Measurements from ENCODE around the gene VCL. TPM values are rescaled to one million over a fixed set of nuclear protein-coding genes. Genes with fewer than 3 reads are reported as not detected.
"Not testable (repeated sequence)": the region's sequence is repeated elsewhere in the genome, so short reads cannot be mapped to it uniquely, and the experiment has no call there.

Gene VCL
- total RNA-seq, 1 donor from 2014 or later: 26.8 TPM

DNA sequence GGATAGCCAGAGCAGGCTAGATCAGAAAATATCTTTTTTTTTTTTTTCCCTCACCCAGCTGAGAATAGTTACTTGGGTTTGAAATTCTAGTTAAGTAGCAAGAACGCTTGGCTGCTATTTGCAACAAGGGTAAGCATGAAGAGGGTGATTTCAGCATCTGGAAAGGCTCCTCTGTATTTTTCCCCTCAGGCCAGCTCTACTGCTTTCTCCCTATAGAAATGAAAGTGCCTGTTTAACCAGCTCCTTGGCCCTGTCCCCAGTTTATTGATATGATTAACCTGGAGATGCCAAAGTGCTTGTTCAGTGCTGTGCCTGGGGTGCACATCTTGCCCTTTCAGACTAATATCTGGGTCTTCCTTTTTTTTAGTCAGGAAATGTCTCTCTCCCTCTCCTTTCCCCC lies 115.6 kb downstream of the VCL start:
- Mint-ChIP-seq H3K27me3 (no peaks in the 10 kb centered on the region), H3K4me3 (no peak overlapping the region), H3K27ac (no peak overlapping the region), H3K36me3 (ENCODE audit: low read depth) (peaks cover 69% of the 10 kb centered on the region), H3K4me1 (peaks cover 18% of the 10 kb centered on the region), H3K9me3 (no peaks in the 10 kb centered on the region)
- intact Hi-C loops (cut with micrococcal nuclease): no loop called here
- DNase-seq: no peak

DNA sequence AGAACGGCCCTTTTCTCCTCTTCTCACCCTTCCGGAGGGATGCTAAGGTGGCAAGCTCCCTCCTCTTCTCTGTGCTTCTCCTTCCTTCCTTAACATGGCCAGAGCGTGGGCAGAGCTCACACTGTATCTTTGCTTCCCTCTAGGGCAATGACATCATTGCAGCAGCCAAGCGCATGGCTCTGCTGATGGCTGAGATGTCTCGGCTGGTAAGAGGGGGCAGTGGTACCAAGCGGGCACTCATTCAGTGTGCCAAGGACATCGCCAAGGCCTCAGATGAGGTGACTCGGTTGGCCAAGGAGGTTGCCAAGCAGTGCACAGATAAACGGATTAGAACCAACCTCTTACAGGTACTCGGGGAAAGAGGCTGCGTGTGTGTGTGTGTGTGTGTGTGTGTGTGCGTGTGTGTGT lies 116.1 kb downstream of the VCL start:
- DNase-seq: no peak
- Mint-ChIP-seq H3K36me3 (ENCODE audit: low read depth) (peaks cover 72% of the 10 kb centered on the region), H3K4me3 (no peak overlapping the region), H3K9me3 (no peaks in the 10 kb centered on the region), H3K27me3 (no peaks in the 10 kb centered on the region), H3K4me1 (peaks cover 19% of the 10 kb centered on the region), H3K27ac (no peak overlapping the region)
- intact Hi-C loops (cut with micrococcal nuclease): no loop called here

DNA sequence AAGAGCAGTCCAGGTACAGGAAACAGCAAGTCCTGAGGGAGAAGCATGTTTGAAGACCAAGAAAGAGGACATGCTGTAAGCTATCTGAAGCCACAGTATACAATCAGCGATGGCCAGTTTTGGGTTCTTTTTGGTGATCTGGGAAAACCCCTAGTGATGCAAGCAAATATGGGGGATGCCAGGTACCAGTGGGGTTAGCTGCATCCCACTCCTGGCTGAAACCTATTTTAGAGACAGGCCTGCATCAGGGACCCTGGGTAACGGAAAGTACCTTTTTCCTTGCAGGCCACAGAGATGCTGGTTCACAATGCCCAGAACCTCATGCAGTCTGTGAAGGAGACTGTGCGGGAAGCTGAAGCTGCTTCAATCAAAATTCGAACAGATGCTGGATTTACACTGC lies 119.8 kb downstream of the VCL start:
- peak overlapping the region; percentile 72 for H3K27ac Mint-ChIP-seq
- DNase-seq: no peak
- no peak overlapping the region for H3K4me3 Mint-ChIP-seq
- no peaks in the 10 kb centered on the region for H3K27me3 Mint-ChIP-seq
- H3K36me3 Mint-ChIP-seq (ENCODE audit: low read depth): peaks cover 78% of the 10 kb centered on the region
- intact Hi-C loops (cut with micrococcal nuclease): no loop called here
- H3K4me1 Mint-ChIP-seq: peaks cover 17% of the 10 kb centered on the region
- H3K9me3 Mint-ChIP-seq: no peaks in the 10 kb centered on the region

DNA sequence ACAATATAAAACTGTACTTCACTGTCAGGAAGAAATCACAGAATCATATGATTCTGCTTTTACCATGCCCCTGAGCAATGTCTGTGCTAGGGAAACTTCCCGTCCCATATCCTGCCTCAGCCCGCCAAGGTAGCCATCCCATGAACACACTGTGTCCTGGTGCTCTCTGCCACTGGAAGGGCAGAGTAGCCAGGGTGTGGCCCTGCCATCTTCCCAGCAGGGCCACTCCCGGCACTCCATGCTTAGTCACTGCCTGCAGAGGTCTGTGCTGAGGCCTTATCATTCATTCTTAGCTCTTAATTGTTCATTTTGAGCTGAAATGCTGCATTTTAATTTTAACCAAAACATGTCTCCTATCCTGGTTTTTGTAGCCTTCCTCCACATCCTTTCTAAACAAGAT lies 120.9 kb downstream of the VCL start:
- Mint-ChIP-seq H3K4me1 (peaks cover 19% of the 10 kb centered on the region), H3K4me3 (no peak overlapping the region), H3K27me3 (no peaks in the 10 kb centered on the region), H3K36me3 (ENCODE audit: low read depth) (peaks cover 79% of the 10 kb centered on the region), H3K9me3 (no peaks in the 10 kb centered on the region), H3K27ac (peak overlapping the region; percentile 75)
- no peak for DNase-seq
- intact Hi-C loops (cut with micrococcal nuclease): no loop called here

DNA sequence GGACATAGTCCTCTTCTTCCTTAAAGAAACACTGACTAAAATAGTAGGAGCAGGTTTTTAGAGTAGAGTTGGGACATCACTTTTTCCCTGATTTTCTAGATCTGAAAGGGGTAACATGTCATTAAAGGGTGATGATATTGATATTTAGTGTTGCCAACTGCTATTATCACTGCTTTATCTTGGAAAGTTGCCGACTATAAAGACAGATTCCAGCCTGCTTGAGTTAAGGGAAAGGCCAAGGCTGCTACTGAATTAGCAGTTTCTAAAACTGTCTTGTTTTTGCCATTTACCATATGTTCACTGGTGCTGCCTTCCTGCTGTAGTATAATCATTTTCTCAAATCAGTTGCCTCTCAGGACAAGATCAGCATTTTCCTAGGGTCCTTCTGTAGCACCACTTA lies 123.0 kb downstream of the VCL start:
- H3K9me3 Mint-ChIP-seq: no peaks in the 10 kb centered on the region
- peaks cover 17% of the 10 kb centered on the region for H3K4me1 Mint-ChIP-seq
- H3K27ac Mint-ChIP-seq: no peak overlapping the region
- peaks cover 75% of the 10 kb centered on the region for H3K36me3 Mint-ChIP-seq (ENCODE audit: low read depth)
- DNase-seq: no peak
- intact Hi-C loops (cut with micrococcal nuclease): no loop called here
- H3K4me3 Mint-ChIP-seq: no peak overlapping the region
- H3K27me3 Mint-ChIP-seq: no peaks in the 10 kb centered on the region

DNA sequence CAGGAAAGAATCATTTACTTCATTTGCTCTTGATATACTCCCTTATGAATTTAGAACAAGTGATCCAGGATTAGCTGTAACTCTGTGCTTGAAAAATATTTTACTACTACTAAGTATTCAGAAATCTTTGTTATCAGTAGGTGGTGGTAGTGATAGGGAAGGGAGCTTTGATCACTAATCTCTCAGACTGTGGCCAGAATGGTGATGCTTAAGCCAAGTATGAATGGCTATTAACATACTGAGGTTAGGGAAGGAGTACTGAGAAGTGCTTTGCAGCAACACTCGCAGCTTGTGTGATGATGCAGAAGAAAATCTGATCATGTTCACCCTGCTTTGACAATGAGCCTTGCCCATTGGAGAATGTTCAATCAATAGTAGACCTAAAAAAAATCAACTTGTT lies 123.5 kb downstream of the VCL start:
- no peaks in the 10 kb centered on the region for H3K9me3 Mint-ChIP-seq

DNA sequence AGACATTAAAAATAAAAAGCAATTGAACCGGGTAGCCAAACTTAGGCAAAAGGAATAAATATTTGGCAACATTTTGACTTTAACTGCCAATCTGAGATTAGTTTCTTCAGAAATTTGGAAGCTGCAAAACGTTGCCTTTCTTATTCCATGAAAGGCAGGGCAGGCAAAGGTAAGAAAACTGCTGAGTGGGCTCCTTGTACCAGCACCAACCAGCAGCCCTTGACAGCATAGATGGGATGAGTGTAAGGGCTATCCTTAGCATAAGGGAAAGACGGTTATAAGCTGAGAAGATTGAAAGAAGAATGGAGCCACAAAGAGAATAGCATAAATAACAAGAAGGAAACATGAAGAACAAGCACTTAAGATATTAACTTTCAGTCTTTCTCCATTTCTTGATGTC lies 124.1 kb downstream of the VCL start:
- H3K4me3 Mint-ChIP-seq: no peak overlapping the region
- intact Hi-C loops (cut with micrococcal nuclease): no loop called here
- no peak for DNase-seq
- H3K4me1 Mint-ChIP-seq: peaks cover 15% of the 10 kb centered on the region
- H3K27ac Mint-ChIP-seq: peak overlapping the region; percentile 60
- peaks cover 72% of the 10 kb centered on the region for H3K36me3 Mint-ChIP-seq (ENCODE audit: low read depth)
- no peaks in the 10 kb centered on the region for H3K9me3 Mint-ChIP-seq
- no peaks in the 10 kb centered on the region for H3K27me3 Mint-ChIP-seq

More for the DNA sequence above, 123.5 kb downstream of the VCL start:
- intact Hi-C loops (cut with micrococcal nuclease): no loop called here
- DNase-seq: no peak
- H3K36me3 Mint-ChIP-seq (ENCODE audit: low read depth): peaks cover 75% of the 10 kb centered on the region
- H3K27me3 Mint-ChIP-seq: no peaks in the 10 kb centered on the region
- H3K4me3 Mint-ChIP-seq: no peak overlapping the region
- peaks cover 15% of the 10 kb centered on the region for H3K4me1 Mint-ChIP-seq
- H3K27ac Mint-ChIP-seq: no peak overlapping the region

DNA sequence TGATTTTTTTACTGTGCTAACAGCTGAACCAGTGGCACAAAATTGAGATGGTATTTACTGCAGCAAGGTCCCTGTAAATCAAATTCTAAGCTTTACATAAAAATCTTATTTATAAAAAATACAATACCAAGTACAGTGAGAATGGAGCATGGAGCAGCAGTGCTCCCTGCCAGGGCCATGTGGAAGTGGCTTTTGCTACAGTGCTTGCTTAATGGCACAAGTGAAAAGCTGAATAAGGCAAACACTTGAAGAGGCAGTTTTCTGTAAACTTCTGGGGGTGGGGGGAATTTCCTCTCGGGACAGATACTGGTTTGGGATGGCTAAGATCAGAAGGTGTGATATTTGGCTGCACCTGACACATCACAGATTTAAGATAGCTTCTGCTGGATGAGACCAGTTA lies 125.2 kb downstream of the VCL start:
- Mint-ChIP-seq H3K36me3 (ENCODE audit: low read depth) (peaks cover 70% of the 10 kb centered on the region), H3K27me3 (no peaks in the 10 kb centered on the region), H3K27ac (peak overlapping the region; percentile 6), H3K4me1 (peaks cover 9% of the 10 kb centered on the region), H3K9me3 (no peaks in the 10 kb centered on the region), H3K4me3 (no peak overlapping the region)
- intact Hi-C loops (cut with micrococcal nuclease): no loop called here
- no peak for DNase-seq

DNA sequence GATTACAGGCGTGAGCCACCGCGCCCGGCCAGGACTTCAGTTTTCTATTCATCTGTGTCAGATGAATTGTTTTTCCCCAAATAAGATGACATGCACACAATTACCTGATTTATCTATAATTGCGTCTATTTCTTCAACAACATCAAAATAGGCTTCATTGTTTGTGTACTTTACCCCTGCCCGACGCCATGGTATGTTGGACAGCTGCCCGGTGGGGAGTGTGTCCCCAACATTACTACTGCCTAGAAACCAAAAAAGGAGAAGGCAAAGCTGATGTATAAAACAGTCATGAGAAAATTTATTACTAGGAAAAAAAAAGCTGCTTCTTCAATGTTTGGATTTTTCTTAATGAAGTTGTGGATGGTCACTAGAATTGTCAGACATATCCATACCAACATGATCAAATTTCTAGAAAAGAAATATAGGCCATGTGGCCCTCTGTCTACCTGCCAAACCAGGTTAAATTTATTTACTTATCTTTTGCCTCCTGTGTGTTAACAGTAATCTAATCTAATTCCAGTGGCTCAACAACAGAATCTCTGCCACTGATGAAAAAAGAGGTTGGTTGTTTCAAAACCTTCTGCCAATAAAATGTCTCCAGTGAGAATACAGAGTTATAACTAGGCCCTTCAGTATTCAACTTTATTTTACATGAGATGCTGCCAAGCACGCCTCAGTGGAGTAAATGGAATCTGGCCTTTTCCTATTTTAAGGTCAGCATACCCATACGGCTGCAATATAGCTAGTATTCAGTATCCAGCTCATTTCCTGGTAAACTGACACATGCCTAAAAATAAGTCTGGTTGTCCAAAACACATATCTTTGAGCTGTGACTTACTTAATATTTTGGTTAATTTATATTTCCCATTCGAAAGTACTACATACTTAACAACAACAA lies 136.3 kb downstream of the VCL start:
- intact Hi-C loops (cut with micrococcal nuclease): no loop called here
- DNase-seq: no peak
- no peak overlapping the region for H3K4me3 Mint-ChIP-seq
- H3K27me3 Mint-ChIP-seq: no peaks in the 10 kb centered on the region
- no peak overlapping the region for H3K27ac Mint-ChIP-seq
- peaks cover 51% of the 10 kb centered on the region for H3K36me3 Mint-ChIP-seq (ENCODE audit: low read depth)
- no peaks in the 10 kb centered on the region for H3K4me1 Mint-ChIP-seq
- H3K9me3 Mint-ChIP-seq: no peaks in the 10 kb centered on the region

DNA sequence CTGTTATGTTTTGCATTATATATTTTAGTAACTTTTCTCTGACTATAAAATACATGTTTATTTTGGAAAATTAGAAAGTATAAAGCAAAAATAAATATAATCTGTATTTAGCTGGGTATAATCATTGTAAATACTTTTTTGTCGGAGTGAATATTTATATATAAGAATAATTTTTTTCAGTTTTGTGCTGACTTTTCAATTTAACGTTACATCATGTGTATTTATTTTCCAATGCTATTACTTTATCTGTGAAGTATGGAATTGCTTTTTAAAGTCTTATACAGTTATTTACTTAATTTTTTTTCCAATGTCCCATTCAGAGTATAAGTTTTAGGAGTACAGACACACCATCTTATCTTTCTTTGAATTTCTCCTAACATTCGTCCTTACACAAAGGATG lies 137.5 kb downstream of the VCL start:
- DNase-seq: no peak
- Mint-ChIP-seq H3K36me3 (ENCODE audit: low read depth) (peaks cover 48% of the 10 kb centered on the region), H3K4me3 (no peak overlapping the region), H3K27ac (no peak overlapping the region), H3K27me3 (no peaks in the 10 kb centered on the region), H3K9me3 (no peaks in the 10 kb centered on the region), H3K4me1 (no peaks in the 10 kb centered on the region)
- intact Hi-C loops (cut with micrococcal nuclease): no loop called here

DNA sequence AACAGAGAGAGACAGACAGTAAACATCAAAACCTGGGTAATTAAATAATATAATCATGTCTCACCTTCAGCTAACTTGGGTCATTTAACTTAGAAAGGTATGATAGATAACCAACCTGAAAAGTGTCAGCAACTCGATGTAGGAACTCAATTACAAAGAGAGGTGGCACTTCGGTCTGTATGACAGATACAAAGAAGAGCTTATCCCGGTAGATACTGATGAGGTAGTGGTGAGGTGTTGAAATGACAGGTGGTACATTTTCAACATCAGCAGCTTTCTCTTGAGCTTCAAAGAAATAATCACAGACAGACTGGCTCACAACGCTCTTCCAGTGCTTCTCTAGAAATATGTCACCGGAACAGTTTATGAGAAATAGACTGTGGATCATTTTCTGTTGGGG lies 140.1 kb downstream of the VCL start:
- H3K4me3 Mint-ChIP-seq: no peak overlapping the region
- H3K4me1 Mint-ChIP-seq: peaks cover 2% of the 10 kb centered on the region
- intact Hi-C loops (cut with micrococcal nuclease): no loop called here
- no peaks in the 10 kb centered on the region for H3K27me3 Mint-ChIP-seq
- peaks cover 42% of the 10 kb centered on the region for H3K36me3 Mint-ChIP-seq (ENCODE audit: low read depth)
- no peak for DNase-seq
- H3K27ac Mint-ChIP-seq: no peak overlapping the region
- H3K9me3 Mint-ChIP-seq: no peaks in the 10 kb centered on the region

DNA sequence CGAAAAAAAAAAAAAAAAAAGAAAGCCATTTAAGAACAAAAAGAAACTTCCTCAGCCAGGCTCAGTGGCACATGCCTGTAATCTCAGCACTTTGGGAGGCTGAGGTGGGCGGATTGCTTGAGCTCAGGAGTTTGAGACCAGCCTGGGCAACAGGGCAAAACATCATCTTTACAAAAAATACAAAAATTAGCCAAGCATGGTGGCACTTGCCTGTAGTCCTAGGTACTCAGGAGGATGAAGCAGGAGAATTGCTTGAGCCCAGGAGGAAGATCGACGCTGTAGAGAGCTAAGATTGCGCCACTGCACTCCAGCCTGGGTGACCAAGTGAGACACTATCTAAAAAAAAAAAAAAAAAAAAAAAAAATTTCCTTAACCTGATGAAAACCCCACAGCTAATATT lies 140.7 kb downstream of the VCL start:
- intact Hi-C loops (cut with micrococcal nuclease); H3K9me3 Mint-ChIP-seq; H3K4me1 Mint-ChIP-seq; H3K27me3 Mint-ChIP-seq; H3K4me3 Mint-ChIP-seq; DNase-seq; H3K27ac Mint-ChIP-seq: not testable (repeated sequence)
- H3K36me3 Mint-ChIP-seq (ENCODE audit: low read depth): peaks cover 38% of the 10 kb centered on the region

DNA sequence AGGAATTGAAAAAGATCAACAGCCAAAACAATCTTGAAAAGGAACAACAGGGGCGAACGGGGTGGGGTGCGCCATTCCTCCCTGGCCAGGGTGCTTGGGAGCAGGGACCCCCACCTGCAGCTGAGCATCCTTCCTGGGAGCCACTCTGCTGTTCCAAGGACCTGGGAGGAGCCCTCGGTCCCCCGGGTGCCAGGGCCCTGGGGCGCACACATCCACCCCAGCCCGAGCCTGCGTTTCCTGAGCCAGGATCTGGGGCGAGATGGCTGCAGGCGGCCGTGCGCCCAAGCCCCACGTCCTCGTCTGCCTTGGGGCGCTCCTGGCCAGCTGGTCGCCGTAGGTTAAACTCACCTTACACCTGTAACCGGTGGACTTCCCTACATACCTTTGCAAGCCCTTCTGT lies 142.1 kb downstream of the VCL start:
- peaks cover 2% of the 10 kb centered on the region for H3K4me1 Mint-ChIP-seq
- no peak overlapping the region for H3K4me3 Mint-ChIP-seq
- DNase-seq: no peak
- H3K9me3 Mint-ChIP-seq: no peaks in the 10 kb centered on the region
- intact Hi-C loops (cut with micrococcal nuclease): no loop called here
- H3K27ac Mint-ChIP-seq: no peak overlapping the region
- H3K36me3 Mint-ChIP-seq (ENCODE audit: low read depth): peaks cover 27% of the 10 kb centered on the region
- H3K27me3 Mint-ChIP-seq: no peaks in the 10 kb centered on the region

DNA sequence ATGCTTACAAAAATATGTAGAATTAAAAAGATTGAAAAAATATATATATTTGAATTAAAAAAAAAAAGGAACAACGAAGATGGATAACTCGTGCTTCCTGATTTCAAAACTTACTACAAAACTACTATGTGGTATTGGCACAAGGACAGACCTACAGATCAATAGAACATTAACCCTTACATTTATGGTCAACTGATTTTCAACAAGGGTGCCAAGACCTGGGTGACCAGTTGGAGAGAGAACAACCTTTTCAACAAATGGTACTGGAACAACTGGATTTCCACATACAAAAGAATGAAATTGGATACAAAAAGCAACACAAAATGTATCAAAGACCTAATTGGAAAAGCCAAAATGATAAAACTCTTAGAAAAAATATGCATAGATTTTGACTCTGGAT lies 142.6 kb downstream of the VCL start:
- Mint-ChIP-seq H3K27ac (no peak overlapping the region), H3K36me3 (ENCODE audit: low read depth) (peaks cover 24% of the 10 kb centered on the region), H3K27me3 (no peaks in the 10 kb centered on the region), H3K4me1 (peaks cover 2% of the 10 kb centered on the region), H3K9me3 (no peaks in the 10 kb centered on the region), H3K4me3 (no peak overlapping the region)
- DNase-seq: no peak
- intact Hi-C loops (cut with micrococcal nuclease): no loop called here

DNA sequence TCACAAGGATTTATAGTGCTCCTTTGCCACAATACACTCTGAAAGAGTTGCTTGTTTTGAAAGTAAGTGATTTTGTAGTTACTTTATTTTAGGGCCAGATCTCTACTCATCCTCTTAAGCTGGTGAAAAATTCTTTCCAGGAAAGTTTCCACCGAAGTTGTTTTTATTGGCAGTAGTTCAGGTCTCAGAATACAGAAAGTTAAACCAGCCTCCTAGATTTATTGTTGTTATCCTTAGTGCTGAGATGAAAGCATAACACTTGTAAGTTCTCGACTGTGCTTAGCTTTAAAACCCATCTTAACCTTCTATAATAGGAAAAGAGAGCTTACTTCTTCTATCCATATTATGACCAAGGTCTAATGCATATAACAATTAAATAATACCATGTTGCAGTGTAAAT lies 147.2 kb downstream of the VCL start:
- intact Hi-C loops (cut with micrococcal nuclease): no loop called here
- Mint-ChIP-seq H3K27me3 (no peaks in the 10 kb centered on the region), H3K36me3 (ENCODE audit: low read depth) (peaks cover 19% of the 10 kb centered on the region), H3K4me1 (peaks cover 17% of the 10 kb centered on the region), H3K9me3 (no peaks in the 10 kb centered on the region), H3K4me3 (no peak overlapping the region), H3K27ac (no peak overlapping the region)
- no peak for DNase-seq

All from activated CD4-positive, alpha-beta T cell treated with anti-CD3 and anti-CD28 coated beads, Interleukin-2, amount 10 ng/mL, durations not matched to agents 24 days and 14 days (primary cell).